Activated naive CD4-positive, alpha-beta T cell (primary cell): Measurements from ENCODE around the gene TUBGCP5.
"Not testable (repeated sequence)": the region's sequence is repeated elsewhere in the genome, so short reads cannot be mapped to it uniquely, and the experiment has no call there.

Source experiments
- DNase-seq, 4 experiments: peaks; one replicate each; lab custom pipeline; 2025; lab: John Stamatoyannopoulos, UW

Gene TUBGCP5

DNA sequence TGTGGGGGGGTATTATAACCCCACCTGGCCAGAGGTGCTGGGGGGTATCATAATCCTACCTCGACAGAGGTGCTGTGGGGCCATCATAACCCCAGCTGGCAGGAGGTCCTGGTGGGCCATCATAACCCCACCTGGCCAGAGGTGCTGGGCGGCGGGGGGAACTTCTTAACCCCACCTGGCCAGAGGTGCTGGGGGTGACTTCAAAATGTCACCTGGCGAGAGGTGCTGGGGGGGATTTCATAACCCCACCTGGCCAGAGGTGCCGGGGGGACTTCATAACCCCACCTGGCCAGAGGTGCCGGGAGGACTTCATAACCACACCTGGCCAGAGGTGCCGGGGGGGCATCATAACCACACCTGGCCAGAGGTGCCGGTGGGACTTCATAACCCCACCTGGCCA is 2.4 kb upstream of the TUBGCP5 start:
- not testable (repeated sequence) for DNase-seq

DNA sequence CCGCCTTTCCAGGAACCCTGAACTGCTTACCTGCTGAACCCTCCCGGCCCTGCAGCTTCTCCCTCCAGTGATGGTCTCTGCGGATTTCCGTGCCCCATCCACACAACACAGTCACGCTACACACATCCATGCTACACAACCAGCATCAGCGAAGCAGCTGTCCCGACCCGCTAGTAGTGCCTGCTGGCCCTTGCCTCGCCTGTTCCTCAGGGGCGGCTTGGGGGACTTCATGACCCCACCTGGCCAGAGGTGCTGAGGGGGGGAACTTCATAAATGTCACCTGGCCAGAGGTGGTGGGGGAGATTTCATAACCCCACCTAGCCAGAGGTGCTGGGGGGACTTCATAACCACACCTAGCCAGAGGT is 530 bp upstream of the TUBGCP5 start:
- no peak for DNase-seq

DNA sequence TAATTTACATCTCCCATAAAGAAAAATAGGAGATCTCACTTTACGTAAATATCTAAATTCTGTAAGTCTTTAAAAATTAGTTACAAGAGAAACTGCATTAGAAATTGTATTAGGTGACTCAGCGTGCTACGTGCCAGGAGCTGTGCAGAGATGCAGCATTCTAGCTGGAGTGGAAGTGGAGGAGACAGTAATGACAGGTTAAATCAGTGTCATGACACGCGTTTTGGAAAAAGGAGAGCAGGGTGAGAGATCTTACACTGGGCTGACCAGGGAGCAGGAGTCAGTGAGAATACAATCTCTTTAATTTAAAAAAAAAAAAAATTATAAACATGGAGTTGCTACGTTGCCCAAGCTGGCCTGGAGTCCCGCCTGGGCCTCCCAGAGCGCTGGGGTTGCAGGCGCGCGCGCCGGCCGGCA is 635 bp downstream of the TUBGCP5 start:
- DNase-seq, result no peak

DNA sequence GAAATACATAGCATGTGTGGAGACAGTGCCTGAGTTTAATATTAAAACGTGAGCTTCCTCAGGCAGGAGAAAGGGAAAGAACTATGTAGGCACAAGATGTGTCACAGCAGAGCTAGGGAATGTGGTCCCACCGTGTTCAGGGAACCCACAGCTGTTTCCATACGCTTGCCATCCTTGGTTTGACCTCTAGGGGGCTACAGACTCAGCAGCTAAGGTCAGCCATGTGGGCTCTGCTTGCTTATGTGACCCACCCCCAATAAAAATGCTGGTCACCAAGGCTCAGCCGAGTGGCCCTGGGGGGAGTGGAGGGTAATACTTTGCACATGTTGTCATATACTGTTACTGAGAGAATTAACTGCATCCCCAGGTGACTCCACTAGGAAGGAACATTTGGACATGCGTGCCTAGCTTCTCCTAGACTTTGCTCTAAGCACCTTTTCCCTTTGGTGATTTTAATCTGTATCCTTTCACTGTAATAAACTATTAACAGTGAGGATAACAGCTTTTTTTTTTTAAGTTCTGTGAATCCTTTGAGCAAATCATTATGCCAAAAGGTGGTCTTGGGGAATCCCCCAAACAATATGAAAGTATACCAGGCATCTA is 3.3 kb downstream of the TUBGCP5 start:
- peak in 1 of 4 experiments; percentile 13 for DNase-seq

DNA sequence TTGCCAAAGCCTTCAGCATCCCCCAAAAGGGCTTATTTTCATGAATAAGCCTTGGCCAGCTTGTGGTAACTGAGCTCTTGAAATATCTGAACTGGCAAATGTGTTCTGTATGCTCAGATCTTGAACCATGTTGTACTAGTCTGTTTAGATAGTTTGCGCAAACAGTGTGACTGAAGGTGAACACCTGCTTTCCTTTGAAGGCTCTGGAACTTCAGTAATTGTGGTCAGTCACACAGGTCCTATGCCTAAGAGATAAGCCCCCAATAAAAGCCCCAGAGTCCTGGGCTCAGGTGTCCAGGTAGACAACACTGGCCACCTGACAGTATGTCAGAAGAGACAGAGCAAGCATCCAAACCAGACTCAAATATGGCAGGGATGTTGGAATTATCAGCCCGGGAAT is 5.4 kb downstream of the TUBGCP5 start:
- DNase-seq, result no peak

DNA sequence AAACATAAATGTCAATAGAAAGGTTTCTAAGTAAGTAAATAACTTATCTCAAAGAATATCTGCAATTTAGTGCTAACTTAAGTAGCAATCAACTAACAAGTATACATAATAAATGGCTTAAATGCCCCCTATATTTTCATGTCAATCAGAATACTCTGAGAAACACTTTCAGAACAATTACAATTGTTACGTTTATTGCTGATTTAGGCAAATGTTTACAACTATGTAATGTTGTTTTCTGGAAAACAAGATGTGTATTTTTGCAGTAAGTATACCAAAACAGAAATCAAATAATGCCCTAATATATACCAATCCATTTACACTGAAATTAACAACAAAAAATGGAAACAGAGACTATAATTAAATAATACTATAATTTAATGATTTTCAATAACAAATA is 13.2 kb downstream of the TUBGCP5 start:
- DNase-seq, result no peak

DNA sequence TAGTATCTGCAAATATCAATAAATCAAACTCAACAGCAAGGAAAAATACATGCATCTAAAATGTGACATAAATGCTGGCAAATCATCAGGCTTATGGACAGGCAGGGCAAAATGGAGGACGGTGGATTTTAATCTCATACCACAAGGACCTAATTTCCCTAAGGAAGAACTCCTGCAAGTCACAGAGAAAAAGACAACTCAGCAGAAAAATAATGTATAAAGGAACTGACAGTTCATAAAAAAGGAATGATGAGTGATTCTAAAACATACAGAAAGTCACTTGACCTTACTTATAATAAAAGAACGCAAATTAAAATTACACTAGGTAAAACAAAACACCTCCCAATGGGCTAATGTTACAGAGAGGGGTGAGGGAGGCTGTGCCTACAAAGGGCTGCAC is 17.2 kb downstream of the TUBGCP5 start:
- DNase-seq, result no peak

DNA sequence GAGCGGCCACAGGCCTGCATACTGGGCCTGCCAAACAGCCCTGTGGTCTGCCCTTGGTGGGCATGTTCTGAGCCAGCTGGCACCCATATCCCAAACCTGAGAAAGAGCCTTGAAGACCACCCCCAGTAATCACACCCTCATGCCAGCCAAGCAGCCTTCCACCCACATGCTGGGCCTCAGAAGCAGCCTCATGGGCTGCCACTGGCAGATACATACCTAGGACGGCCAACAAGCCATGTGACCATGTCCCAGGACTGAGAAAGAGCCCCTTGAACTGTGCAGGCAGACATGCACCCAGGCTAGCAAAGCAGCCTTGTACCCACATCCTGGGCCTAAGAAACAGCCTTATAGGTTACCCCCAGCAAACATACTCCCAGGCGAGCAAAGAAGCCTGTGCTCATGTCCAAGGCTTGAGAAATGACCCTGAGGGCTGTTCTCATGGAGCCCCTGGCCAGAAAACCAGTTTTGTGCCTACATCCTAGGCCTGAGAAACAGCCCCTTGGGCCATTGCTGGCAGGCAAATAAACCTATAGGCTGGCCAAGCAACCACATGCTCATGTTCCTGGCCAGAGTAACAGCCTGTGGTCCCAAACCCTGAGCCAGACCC is 24.9 kb downstream of the TUBGCP5 start:
- no peak for DNase-seq

DNA sequence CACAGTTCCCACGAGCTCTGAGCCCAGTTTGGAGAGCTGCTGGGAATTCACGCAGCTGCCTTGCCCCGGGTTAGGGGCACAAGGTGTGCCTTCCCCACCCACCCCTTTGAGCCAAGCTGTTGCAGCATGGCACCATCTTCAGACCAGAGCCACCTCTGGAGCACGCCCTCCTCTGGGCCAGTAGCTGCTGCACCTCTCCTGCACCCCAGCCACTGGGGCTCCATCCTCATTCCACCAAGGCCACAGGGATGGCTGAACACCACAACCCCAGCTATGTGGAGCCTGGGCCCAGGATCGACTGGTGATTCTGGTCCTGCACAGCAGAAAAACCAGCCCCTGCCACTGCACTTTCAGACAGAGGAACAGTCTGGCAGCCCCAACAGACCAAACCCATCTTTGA is 25.7 kb downstream of the TUBGCP5 start:
- DNase-seq, result no peak

DNA sequence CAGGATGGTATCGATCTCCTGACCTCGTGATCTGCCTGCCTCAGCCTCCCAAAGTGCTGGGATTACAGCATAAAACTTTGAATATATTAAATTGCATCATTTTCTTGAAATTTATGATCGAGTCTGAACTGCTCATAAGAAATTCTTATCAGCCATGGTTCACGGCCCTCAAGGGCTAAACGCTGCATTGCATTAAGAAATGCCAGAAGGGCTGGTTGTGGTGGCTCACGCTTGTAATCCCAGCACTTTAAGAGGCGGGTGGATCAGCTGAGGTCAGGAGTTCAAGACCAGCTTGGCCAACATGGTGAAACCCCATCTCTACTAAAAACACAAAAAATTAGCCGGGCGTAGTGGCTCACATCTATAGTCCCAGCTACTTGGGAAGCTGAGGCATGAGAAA is 26.8 kb downstream of the TUBGCP5 start:
- DNase-seq, result not testable (repeated sequence)

DNA sequence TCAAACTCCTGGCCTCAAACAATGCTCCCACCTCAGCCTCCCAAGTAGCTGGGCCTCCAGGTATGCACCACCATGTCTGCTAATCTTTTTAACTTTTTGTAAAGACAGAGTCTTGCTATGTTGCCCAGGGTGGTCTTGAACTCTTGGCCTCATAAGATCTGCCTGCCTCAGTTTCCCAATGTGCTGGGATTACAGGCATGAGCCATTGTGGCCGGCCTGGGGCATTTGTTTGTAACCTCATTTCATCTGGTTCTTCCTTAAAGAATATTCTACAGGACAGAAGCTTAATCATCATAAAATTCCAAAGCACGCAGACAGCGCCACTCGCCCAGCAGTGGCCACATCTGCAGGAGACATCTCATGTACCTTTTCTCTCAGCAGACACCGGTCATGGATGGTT is 35.6 kb downstream of the TUBGCP5 start:
- DNase-seq, result no peak

DNA sequence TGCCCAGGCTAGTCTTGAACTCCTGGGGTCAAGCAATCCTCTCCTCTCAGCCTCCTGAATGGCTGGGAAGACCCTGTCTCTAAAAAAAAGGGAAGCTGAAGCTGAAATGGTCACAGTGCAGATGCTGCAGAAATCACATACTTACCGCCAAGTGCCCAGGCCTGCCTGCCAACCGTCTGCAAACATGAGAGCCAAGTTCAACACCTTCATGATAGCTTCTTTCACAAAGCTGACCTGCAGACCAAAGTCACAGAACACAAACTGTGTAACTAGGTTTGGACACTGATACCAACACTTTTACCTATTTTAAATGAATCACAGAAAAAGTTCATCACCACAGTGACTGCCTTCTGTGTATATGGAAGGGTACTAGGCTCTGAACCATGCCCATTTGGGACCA is 36.4 kb downstream of the TUBGCP5 start:
- DNase-seq, result no peak

DNA sequence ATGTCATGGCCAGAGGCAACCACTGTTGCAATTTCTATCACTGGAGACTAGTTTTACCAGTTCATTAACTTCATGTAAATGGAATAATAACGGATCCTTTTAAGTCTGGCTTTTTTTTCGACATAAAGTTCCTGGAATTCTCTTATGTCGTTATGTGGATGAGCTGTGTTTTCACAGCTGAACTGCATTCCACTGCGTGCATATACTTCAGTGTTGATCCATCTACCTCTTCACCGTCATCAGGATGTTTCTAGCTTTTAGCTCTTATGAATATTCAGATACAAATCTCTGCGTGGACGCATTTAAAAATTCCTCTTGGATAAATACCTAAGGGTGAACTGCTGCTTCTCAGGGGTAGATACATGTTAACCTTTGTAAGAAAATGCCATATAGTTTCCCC is 43.6 kb downstream of the TUBGCP5 start:
- DNase-seq, result no peak

DNA sequence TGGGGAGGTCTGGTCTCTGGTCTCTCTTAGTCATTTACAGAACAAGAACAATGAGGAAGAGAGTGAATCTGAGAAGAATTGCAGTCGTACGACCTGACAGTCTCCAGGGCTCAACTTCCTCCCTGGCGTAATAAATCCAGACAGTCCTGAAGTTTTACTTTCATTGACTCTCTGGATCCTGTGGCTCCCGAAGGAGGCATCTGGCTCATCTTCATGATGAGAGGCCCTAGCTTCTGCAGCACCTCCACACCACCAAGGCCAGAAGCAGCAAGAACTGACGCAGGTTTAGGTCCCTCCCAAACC is 47.4 kb downstream of the TUBGCP5 start:
- DNase-seq, result no peak

DNA sequence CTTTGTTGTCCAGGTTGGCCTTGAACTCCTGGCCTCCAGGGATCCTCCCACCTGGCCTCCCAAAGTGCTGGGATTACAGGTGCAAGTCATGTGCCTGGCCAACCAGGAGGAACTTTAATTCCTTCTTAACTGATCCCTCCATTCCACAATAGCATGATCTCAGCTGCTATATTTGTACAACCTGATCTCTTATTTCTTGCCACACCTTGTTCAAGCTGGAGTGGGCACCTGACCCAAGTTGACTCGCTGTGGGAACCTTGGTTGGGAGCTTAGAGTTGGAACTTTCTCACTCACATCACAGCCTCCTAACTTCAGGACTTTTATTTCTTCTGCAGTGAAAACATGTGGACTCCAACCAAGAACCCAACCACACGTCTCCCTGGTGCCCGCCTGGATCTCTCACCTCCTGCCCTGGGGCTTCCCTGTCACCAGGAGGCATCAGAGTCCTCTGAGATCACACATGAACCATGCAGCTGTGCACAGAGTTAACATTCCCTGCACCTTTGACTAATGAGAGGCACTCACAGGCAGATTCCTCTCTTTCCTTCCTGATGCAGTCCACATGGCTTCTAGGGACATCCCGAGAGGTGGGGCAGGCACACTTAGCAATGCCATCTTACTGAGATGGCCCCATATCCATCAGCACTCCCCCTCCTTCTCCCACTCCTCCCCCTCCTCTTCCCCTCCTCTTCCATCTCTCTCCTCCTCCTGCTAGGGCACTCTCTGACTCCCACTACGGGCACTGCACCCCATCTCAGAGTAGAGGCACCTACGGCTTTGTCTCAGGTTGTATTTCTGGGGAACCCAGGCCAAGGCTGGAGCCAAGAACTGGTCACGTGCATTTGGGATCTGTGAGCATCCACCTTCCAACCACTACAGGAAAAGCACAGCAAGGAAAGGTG is 49.5 kb downstream of the TUBGCP5 start:
- DNase-seq, result no peak

DNA sequence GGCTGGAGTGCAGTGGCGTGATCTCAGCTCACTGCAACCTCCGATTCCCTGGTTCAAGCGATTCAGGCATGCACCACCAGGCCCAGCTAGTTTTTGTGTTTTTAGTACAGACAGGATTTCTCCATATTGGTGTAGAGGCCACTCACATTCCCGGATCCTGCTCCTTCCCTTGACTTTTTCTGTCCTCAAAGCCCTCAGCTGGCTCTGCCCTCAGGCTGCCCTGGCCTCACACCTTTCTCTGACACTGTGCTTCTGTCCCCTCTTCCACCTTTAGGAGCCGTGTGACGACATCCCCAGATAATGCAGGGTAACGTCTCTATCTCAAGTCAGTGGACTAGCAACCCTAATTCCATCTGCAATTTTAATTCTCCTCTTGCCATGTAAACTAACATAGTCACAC is 50.6 kb downstream of the TUBGCP5 start:
- DNase-seq, result no peak

DNA sequence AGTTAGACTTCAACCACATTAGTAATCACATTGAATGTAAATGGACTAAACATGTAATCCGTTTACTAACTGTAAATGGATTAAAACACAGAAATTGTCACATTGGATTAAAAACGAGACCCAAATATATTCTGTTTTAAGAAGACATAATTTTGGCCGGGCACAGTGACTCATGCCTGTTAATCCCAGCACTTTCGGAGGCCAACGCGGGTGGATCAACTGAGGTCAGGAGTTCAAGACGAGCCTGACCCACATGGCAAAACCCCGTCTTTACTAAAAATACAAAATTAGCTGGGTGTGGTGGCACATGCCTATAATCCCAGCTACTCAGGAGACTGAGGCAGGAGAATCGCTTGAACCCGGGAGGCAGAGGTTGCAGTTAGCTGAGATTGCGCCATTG is 57.4 kb downstream of the TUBGCP5 start:
- DNase-seq, result not testable (repeated sequence)

DNA sequence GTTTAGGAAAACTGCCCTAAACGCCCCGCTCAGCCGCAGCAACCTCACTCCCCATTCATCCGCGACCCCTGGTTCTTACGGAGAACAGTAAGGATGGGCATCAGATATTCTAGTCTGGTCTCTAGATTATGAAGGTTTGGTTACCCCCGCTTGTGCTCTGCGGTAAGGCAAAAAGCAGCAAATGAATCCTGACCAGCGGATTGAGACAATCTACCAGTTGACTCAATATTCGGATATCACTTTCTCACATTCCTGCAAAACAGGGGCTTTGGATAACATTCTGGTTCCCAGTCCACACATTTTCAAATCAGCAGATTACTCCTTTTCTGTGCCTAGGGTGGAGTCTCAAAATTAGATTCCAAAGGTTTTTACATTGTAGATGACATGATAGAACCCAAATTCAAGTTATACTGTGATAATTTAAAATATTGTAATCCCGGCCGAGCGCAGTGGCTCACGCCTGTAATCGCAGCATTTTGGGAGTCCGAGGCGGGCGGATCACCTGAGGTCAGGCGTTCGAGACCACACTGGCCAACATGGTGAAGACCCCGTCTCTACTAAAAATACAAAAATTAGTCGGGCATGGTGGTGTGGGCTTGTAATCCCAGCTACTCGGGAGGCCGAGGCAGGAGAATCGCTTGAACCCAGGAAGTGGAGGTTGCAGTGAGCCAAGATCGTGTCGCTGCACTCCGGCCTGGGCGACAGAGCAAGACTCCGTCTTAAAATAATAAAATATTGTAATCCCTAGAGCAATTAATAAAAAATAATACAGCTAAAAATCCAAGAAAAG is 58.1 kb downstream of the TUBGCP5 start:
- no peak for DNase-seq

DNA sequence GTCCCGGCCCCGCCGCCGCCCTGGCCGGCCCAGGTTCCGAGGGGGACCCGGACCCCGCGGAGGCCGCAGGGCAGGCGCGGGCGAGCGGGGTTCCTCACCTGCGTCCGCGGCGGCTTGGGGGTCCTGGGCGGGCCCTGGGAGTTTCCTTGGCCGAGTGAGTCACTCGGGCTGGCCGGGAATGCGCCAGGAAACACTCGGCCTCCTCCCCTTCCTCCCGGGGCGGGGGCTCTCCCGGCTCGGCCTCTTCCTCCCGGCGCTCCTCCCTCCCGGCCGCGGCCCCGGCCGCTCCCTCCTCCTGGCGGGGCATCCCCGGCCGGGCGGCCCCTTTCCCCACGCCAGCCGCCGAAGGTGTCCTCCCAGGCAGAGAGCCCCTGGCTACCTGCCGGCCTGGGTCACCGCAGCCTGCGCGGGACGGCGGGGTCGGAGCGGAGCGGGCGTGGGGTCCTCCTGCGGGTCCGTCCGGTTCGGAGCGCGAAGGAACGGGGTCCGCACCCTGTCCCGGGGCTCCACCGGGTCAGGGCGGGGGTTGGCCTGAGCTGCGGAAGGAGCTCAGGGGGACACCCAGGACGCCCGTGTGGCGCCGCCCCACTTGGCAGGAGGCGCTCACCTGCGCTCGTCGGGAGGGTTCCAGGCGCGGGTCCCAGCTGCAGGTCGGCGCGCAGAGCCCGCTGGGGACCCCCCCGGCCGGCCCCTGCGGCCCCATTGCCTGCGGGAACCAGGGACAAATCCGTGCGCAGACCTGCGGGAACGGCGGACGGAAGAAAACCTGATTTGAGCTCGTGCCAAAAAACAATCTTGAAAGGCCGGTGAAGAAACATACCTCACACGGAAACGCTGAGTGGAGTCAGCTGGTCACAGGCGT is 58.9 kb downstream of the TUBGCP5 start, which contains the start of gene CYFIP1:
TSS of gene CYFIP1 (minus strand) at position 180 of the 862 bp plus-strand sequence. CDS start 33,083 bp downstream, outside the sequence.
- DNase-seq, result no peak

DNA sequence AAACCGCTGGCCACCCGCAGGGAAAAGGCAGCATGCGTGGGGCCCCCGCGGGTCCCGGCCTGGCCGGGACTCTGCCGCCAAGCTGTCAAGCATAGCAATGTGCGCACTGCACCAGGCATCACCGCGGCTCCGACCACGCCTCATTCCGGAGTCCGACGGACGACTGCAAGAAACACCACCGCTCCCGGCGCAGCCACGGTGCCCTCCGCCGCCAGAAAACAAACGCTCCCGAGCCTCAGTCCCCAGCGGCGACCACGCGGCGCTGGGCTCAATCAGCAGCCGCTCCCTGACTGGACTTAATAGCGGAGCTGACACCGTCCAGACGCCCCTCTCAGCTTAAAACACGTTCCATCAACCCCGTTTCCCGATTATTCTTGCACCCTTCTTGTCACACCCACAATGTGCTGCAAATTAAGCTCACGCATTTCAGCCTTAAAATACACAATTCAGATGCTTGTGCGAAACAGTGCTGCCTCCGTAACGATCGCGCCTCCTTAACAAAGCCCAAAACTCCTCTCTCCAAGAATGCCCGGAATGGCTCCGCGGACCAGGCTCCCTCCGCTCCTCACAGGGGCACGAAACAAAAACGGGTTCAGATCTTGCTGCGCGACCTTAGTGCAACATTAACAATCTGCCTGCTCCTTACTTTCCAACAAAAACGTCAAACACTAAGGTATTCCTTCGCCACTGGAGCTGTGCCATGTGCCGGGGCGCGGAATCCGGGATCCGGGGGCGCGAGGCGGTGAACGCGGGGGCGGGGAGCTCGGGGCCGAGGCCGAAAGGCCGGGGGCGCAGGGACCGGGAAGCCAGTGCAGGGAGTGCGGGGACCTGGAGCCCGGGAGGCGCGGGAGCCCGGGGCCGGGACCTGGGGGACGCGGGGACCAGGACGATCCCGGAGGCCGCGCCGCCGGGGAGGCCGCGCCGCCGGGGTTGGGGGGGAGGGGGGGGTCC is 59.9 kb downstream of the TUBGCP5 start:
- no peak for DNase-seq
